ENCODE measurements around the gene SAPCD1. TPM values are rescaled to one million over a fixed set of nuclear protein-coding genes. Genes with fewer than 3 reads are reported as not detected.
A peak's percentile ranks its signal among the peaks of the same experiment; 100 is the strongest.

The SAPCD1 gene
- total RNA-seq, 2 experiments from 2014 or later, result 7.6 to 9.5 TPM

GRCh38 chr6:31725502-31726350 lies 36.7 kb upstream of the SAPCD1 start:
- Mint-ChIP-seq H3K27me3 (no peaks in the 10 kb centered on the region), H3K27ac (no peak overlapping the region), H3K36me3 (peaks cover 13% of the 10 kb centered on the region), H3K9me3 (no peaks in the 10 kb centered on the region), H3K4me1 (peaks cover 37% of the 10 kb centered on the region), H3K4me3 (no peak overlapping the region)
- no peak for DNase-seq

DNA sequence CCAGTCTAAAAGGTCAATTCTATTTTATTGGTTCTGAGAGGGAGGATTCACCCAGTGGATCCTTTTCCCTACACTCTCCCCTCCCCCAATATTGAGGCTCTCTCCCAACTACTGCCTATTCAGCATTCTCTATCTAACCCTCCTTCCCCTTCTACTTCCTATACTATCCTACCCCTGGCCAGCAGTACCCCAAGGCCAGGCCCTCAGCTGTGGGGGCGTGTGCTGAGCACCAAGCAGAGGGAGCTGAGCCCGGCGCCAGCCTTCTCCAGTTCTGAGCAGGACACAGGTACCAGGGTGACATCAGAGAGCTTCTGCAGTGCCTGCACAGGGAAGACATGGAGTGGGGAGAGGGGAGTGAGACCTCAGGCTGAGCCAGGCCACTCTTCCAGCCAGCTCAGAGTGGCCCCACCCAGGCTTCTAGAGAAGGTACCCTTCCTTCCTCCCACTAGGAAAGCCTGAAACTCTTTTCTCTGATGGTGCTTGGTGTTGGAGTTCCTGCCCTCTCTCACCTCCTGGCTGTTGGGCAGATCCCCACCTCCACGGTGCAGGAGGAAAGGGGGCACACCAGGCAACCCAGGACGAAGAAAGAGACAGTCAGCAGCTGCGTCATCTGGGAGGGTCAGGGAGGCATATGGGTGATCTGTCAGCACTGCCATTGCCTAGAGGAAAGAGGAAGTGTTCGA lies 35.3 kb upstream of the SAPCD1 start:
- H3K36me3 Mint-ChIP-seq, result peaks cover 21% of the 10 kb centered on the region
- peaks cover 39% of the 10 kb centered on the region for H3K4me1 Mint-ChIP-seq
- H3K27me3 Mint-ChIP-seq, result no peaks in the 10 kb centered on the region
- DNase-seq, result no peak
- no peaks in the 10 kb centered on the region for H3K9me3 Mint-ChIP-seq
- H3K27ac Mint-ChIP-seq, result peak overlapping the region; percentile 61
- H3K4me3 Mint-ChIP-seq, result no peak overlapping the region

DNA sequence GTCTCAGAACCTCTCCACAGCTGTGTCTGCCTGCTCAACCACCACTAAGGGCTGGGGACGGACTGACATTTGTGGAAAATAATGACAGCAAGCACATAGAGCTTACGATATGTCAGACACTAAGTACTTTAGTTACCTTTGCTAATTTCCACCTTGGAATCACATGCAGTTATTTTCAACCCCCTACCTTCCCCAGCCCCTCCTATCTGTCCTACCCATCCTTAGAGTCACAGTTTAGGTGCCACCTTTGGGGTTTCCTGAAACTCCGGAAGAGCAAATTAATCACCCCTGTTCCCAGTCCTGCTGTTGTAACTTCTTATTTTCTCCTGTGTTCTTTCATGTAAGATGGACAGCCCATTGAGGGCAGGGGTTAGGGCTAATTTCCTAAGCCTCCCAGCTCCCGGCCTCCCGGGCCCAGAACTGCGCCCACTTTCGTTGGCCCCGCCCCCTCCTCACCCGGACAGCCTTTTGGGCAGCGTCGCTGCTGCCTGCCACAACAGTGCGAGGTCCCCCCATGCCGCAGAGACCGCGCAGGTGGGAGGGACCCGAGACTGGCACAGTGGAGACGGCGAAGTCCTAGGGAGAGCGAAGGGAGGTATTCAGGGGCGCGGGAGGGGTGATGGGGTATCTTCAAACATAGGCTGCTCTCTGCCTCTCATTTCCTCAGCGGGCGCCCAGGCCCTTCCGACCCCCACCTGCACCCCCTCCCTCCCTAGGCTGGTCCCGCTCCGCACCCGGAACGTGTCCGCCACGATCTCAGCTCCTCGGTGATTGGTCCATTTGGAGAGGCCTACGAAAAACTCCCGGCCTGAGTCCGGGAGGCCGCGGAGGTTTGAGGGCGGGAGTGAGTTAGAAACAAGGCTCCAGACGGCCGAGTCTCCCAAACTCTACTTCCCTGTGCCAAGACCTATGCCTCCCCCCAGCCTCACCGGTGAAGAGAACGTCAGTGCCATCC lies 34.5 kb upstream of the SAPCD1 start:
- Mint-ChIP-seq H3K9me3 (no peaks in the 10 kb centered on the region), H3K27ac (peak overlapping the region; percentile 61), H3K27me3 (no peaks in the 10 kb centered on the region), H3K36me3 (peaks cover 22% of the 10 kb centered on the region), H3K4me3 (no peak overlapping the region), H3K4me1 (peaks cover 40% of the 10 kb centered on the region)
- DNase-seq, result no peak

- H3K36me3 Mint-ChIP-seq, result peaks cover 32% of the 10 kb centered on the region
- peaks cover 49% of the 10 kb centered on the region for H3K4me1 Mint-ChIP-seq
- no peaks in the 10 kb centered on the region for H3K27me3 Mint-ChIP-seq
- no peak for DNase-seq
- no peaks in the 10 kb centered on the region for H3K9me3 Mint-ChIP-seq
- peak within 1 kb of the TSS; percentile 84 for H3K4me3 Mint-ChIP-seq
- H3K27ac Mint-ChIP-seq, result peak within 1 kb of the TSS; percentile 19
Measured at GRCh38 chr6:31728767-31729514, 33.5 kb upstream of the SAPCD1 start, which contains the start of gene DDAH2. DDAH2 (minus strand) TSS chr6:31729299; CDS start chr6:31729161, 138 bp downstream.

DNA sequence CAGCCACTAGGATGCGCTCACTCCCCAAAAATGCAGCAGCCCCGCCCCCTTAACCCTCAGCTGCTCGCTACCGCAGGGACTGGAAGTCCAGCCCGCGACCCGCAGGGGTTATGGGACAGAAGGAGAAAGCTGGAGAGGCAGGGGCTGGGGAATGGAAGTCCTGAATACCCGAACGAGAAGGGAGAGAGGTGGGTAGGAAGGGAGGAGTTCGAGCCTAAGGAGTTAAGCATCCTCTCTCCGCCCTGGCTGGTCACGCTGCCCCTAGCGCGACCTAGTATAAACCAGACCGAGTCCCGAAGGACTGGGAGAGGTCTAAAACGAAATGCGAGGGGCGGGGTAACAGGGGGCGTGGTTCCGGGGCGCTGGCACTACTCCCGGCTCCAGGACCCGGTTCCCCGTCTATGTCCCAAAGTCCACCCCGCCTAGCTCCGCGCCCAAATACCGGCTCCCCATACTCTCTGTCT lies 32.9 kb upstream of the SAPCD1 start:
- H3K27ac Mint-ChIP-seq, result peak overlapping the region; percentile 19
- peaks cover 53% of the 10 kb centered on the region for H3K4me1 Mint-ChIP-seq
- DNase-seq, result peak; percentile 75
- no peaks in the 10 kb centered on the region for H3K9me3 Mint-ChIP-seq
- peaks cover 35% of the 10 kb centered on the region for H3K36me3 Mint-ChIP-seq
- H3K27me3 Mint-ChIP-seq, result no peaks in the 10 kb centered on the region
- H3K4me3 Mint-ChIP-seq, result peak overlapping the region; percentile 84

GRCh38 chr6:31729979-31730630 lies 32.4 kb upstream of the SAPCD1 start:
- H3K9me3 Mint-ChIP-seq, result no peaks in the 10 kb centered on the region
- peaks cover 39% of the 10 kb centered on the region for H3K36me3 Mint-ChIP-seq
- H3K4me1 Mint-ChIP-seq, result peaks cover 53% of the 10 kb centered on the region

DNA sequence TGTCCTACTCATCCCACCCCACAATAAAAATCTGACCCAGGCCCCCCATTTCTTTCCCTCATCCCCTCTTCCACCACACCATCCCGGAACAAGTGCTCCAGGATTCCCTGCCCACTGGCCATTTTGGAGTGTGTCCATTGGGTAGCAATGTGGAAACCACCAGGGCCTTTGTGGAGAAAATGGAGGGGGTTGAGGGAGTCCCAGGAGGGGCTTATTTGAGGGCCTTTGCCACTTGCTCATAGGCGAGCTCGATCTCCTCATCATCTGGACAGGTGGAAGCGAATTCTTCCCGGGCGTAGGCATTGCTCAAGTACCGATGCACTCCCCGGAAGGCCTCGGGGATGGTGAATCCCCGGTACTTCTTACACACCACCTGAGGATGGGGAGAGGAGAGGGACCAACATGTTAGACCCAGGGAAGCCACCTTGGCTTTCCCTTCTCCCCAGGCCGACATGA lies 31.8 kb upstream of the SAPCD1 start:
- peaks cover 51% of the 10 kb centered on the region for H3K4me1 Mint-ChIP-seq
- peak overlapping the region; percentile 84 for H3K4me3 Mint-ChIP-seq
- H3K27me3 Mint-ChIP-seq, result no peaks in the 10 kb centered on the region
- H3K36me3 Mint-ChIP-seq, result peaks cover 42% of the 10 kb centered on the region
- no peak for DNase-seq
- peak overlapping the region; percentile 13 for H3K27ac Mint-ChIP-seq
- H3K9me3 Mint-ChIP-seq, result no peaks in the 10 kb centered on the region

More at GRCh38 chr6:31729979-31730630, 32.4 kb upstream of the SAPCD1 start:
- DNase-seq, result peak; percentile 77
- peak overlapping the region; percentile 13 for H3K27ac Mint-ChIP-seq
- H3K27me3 Mint-ChIP-seq, result no peaks in the 10 kb centered on the region
- peak overlapping the region; percentile 84 for H3K4me3 Mint-ChIP-seq

- no peaks in the 10 kb centered on the region for H3K27me3 Mint-ChIP-seq
- no peaks in the 10 kb centered on the region for H3K9me3 Mint-ChIP-seq
- peaks cover 40% of the 10 kb centered on the region for H3K36me3 Mint-ChIP-seq
- no peak overlapping the region for H3K27ac Mint-ChIP-seq
- H3K4me3 Mint-ChIP-seq, result no peak overlapping the region
- peaks cover 44% of the 10 kb centered on the region for H3K4me1 Mint-ChIP-seq
- DNase-seq, result no peak
Measured at GRCh38 chr6:31732029-31732428, 30.4 kb upstream of the SAPCD1 start.

DNA sequence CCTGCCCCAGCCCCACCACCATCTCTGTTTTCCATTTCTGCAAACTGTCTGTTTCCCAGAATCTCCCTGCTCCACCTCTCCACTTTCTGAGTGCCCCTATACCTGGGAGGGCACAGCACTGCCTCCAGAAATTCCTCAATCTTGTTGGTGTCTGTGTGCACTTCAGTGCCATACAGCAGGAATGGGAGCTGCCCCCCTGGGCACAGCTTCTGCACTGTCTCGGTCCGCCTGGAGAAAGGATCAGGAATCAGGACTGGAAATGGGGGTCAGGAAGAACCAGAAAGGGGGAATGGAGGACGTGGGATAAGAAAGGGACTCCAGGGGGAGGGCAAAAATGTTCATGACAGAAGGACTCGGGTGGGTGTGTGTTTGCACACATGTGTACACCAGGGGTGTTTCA lies 28.7 kb upstream of the SAPCD1 start:
- H3K4me3 Mint-ChIP-seq, result peak overlapping the region; percentile 93
- H3K27ac Mint-ChIP-seq, result peak overlapping the region; percentile 65
- peaks cover 40% of the 10 kb centered on the region for H3K36me3 Mint-ChIP-seq
- DNase-seq, result no peak
- no peaks in the 10 kb centered on the region for H3K9me3 Mint-ChIP-seq
- no peaks in the 10 kb centered on the region for H3K27me3 Mint-ChIP-seq
- peaks cover 51% of the 10 kb centered on the region for H3K4me1 Mint-ChIP-seq

- Mint-ChIP-seq H3K4me1 (peaks cover 52% of the 10 kb centered on the region), H3K36me3 (peaks cover 40% of the 10 kb centered on the region)
- DNase-seq, result no peak
Measured at GRCh38 chr6:31734247-31734820, 28.1 kb upstream of the SAPCD1 start.

GRCh38 chr6:31734821-31735406 lies 27.5 kb upstream of the SAPCD1 start:
- H3K36me3 Mint-ChIP-seq, result peaks cover 42% of the 10 kb centered on the region
- peak overlapping the region; percentile 89 for H3K27ac Mint-ChIP-seq

More at GRCh38 chr6:31734247-31734820, 28.1 kb upstream of the SAPCD1 start:
- H3K27ac Mint-ChIP-seq, result peak overlapping the region; percentile 89
- H3K9me3 Mint-ChIP-seq, result no peaks in the 10 kb centered on the region
- peak overlapping the region; percentile 93 for H3K4me3 Mint-ChIP-seq
- H3K27me3 Mint-ChIP-seq, result no peaks in the 10 kb centered on the region

GRCh38 chr6:31736021-31736767 lies 26.3 kb upstream of the SAPCD1 start, which contains the start of gene CLIC1:
CLIC1 (minus strand) TSS chr6:31736530; CDS start chr6:31736300, 230 bp downstream.
- no peaks in the 10 kb centered on the region for H3K27me3 Mint-ChIP-seq
- H3K9me3 Mint-ChIP-seq, result no peaks in the 10 kb centered on the region
- peak within 1 kb of the TSS; percentile 93 for H3K4me3 Mint-ChIP-seq
- peaks cover 53% of the 10 kb centered on the region for H3K4me1 Mint-ChIP-seq
- H3K27ac Mint-ChIP-seq, result peak within 1 kb of the TSS; percentile 89
- H3K36me3 Mint-ChIP-seq, result peaks cover 42% of the 10 kb centered on the region
- peak; percentile 84 for DNase-seq

More at GRCh38 chr6:31734821-31735406, 27.5 kb upstream of the SAPCD1 start:
- Mint-ChIP-seq H3K4me3 (peak overlapping the region; percentile 93), H3K9me3 (no peaks in the 10 kb centered on the region), H3K27me3 (no peaks in the 10 kb centered on the region), H3K4me1 (peaks cover 52% of the 10 kb centered on the region)
- peak; percentile 64 for DNase-seq

All from activated naive CD8-positive, alpha-beta T cell treated with anti-CD3 and anti-CD28 coated beads for 36 hours (primary cell).